Activated CD4-positive, alpha-beta T cell treated with anti-CD3 and anti-CD28 coated beads, Interleukin-2, amount 10 ng/mL, durations not matched to agents 24 days and 14 days (primary cell): ENCODE results near the gene NCAPG2. TPM values are rescaled to one million over a fixed set of nuclear protein-coding genes. Genes with fewer than 3 reads are reported as not detected.

Experiments
- DNase-seq: peaks from one replicate; pipeline ENCODE4 v3.0.0; 2022
- H3K27ac Mint-ChIP-seq: one replicate; pipeline ENCODE4 v1.8.0; 2022; ENCODE audit warnings: mild to moderate bottlenecking, mixed read lengths
- H3K27me3 Mint-ChIP-seq: one replicate; pipeline ENCODE4 v1.8.0; 2022; ENCODE audit warnings: mixed read lengths
- H3K36me3 Mint-ChIP-seq: one replicate; pipeline ENCODE4 v1.8.0; 2022; ENCODE audit warnings: low read depth, mild to moderate bottlenecking, mixed read lengths
- H3K4me1 Mint-ChIP-seq: one replicate; pipeline ENCODE4 v1.8.0; 2021; ENCODE audit warnings: mixed read lengths
- H3K4me3 Mint-ChIP-seq: one replicate; pipeline ENCODE4 v1.8.0; 2022; ENCODE audit warnings: mild to moderate bottlenecking, moderate library complexity, mixed read lengths
- H3K9me3 Mint-ChIP-seq: one replicate; pipeline ENCODE4 v1.8.0; 2021; ENCODE audit warnings: mixed read lengths
- intact Hi-C: fragments of 100-400 bp; cut with micrococcal nuclease; formaldehyde crosslinking; loops from one replicate; pipeline ENCODE4 v1.15.1; 2023
- total RNA-seq: library from RNA; stranded (reverse); gene quantifications from 2 replicates; pipeline ENCODE4 v1.2.3, GENCODE V29; 2022

Gene NCAPG2
- total RNA-seq, 1 donor from 2014 or later, result 96.3 TPM

DNA sequence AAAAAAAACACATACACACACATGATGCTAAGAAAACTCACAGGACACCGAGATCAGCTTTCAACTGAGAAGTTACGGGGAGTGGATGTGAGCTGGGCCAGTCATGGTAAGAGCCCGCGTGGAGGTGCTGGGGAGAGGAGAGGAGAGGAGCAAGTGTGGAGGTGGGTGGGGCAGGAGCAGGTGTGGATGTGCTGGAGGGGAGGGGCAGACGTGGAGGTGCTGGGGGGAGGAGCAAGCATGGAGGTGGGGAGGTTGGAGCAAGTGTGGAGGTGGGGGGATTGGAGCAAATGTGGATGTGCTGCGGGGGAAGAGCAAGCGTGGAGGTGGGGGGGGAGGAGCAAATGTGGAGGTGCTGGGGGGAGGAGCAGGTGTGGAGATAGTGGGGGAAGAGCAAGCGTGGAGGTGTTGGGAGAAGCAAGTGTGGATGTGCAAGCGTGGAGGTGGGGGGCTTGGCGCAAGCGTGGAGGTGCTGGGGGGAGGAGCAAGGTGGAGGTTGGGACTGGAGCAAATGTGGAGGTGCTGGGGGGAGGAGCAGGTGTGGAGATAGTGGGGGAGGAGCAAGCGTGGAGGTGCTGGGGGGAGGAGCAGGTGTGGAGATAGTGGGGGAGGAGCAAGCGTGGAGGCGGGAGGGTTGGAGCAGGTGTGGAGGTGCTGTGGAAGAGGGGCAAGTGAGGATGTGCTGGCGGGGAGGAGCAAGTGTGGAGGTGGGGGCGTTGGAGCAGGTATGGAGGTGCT lies 24.5 kb upstream of the NCAPG2 start:
- H3K27ac Mint-ChIP-seq, result no peak overlapping the region
- peaks cover 25% of the 10 kb centered on the region for H3K36me3 Mint-ChIP-seq
- H3K27me3 Mint-ChIP-seq, result no peaks in the 10 kb centered on the region
- H3K4me1 Mint-ChIP-seq, result peaks cover 6% of the 10 kb centered on the region
- intact Hi-C loops, result no loop called here
- H3K4me3 Mint-ChIP-seq, result no peak overlapping the region
- H3K9me3 Mint-ChIP-seq, result no peaks in the 10 kb centered on the region
- peak; percentile 47 for DNase-seq

DNA sequence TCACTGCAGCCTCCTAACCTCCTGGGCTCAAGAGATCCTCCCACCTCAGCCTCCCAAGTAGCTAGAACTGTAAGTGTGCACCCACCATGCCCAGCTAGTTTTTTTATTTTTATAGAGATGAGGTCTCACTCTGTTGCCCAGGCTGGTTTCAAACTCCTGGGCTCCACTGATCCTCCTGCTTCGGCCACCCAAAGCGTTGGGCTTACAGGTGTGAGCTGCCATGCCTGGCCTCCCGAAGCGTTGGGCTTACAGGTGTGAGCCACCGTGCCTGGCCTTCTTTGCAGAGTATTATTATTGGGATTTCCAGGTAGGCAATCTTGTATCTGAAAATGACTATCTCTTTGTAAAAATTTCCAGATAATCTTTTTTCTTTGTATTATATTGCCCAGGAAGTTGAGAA lies 23.1 kb upstream of the NCAPG2 start:
- Mint-ChIP-seq H3K36me3 (peaks cover 19% of the 10 kb centered on the region), H3K27ac (no peak overlapping the region), H3K4me3 (no peak overlapping the region), H3K9me3 (no peaks in the 10 kb centered on the region), H3K27me3 (no peaks in the 10 kb centered on the region), H3K4me1 (peaks cover 6% of the 10 kb centered on the region)
- intact Hi-C loops, result no loop called here
- peak; percentile 34 for DNase-seq

- DNase-seq, result peak; percentile 56
- Mint-ChIP-seq H3K27me3 (no peaks in the 10 kb centered on the region), H3K4me1 (peaks cover 6% of the 10 kb centered on the region), H3K4me3 (no peak overlapping the region), H3K9me3 (no peaks in the 10 kb centered on the region), H3K36me3 (peaks cover 17% of the 10 kb centered on the region), H3K27ac (no peak overlapping the region)
- intact Hi-C loops, result no loop called here
Measured at GRCh38 chr7:158726277-158726807, 21.7 kb upstream of the NCAPG2 start.

- no peaks in the 10 kb centered on the region for H3K9me3 Mint-ChIP-seq
- no peak overlapping the region for H3K4me3 Mint-ChIP-seq
- intact Hi-C loops, result no loop called here
- H3K27me3 Mint-ChIP-seq, result no peaks in the 10 kb centered on the region
- no peak for DNase-seq
- peaks cover 12% of the 10 kb centered on the region for H3K36me3 Mint-ChIP-seq
- H3K27ac Mint-ChIP-seq, result no peak overlapping the region
- H3K4me1 Mint-ChIP-seq, result peaks cover 3% of the 10 kb centered on the region
Measured at GRCh38 chr7:158725506-158725800, 20.8 kb upstream of the NCAPG2 start.

- Mint-ChIP-seq H3K36me3 (peaks cover 6% of the 10 kb centered on the region), H3K27me3 (no peaks in the 10 kb centered on the region), H3K9me3 (no peaks in the 10 kb centered on the region), H3K4me1 (no peaks in the 10 kb centered on the region), H3K4me3 (no peak overlapping the region), H3K27ac (no peak overlapping the region)
- DNase-seq, result peak; percentile 55
- intact Hi-C loops, result no loop called here
Measured at GRCh38 chr7:158724658-158725505, 20.3 kb upstream of the NCAPG2 start.

DNA sequence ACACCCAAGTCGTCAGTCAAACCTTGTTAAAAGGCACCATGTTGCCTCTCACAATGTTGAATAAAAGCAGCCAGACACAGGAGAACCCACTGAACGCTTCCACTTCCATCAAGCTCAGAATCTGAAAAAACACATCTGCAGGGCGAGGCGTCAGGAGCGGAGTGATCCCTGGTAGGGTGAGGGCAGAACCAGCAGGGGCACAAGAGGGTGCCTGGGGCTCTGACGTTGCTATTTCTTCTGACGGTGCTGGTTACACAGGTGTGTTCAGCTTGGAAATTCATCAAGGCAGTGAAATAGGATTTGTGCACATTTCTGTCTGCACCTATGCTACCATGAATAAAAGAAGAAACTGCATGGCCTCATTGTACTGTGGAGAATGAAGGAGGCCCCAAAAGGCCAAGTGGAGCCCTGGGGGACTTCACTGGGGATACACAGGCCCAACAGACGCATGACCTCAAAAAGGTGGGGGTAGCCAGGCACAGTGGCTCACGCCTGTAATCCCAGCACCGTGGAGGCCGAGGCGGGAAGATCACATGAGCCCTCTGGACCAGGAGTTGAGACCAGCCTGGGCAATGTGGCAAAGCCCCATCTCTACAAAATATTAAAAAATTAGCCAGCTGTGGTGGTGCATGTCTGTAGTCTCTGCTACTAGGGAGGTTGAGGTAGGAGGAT lies 19.2 kb upstream of the NCAPG2 start:
- DNase-seq, result peak; percentile 53
- Mint-ChIP-seq H3K4me3 (no peak overlapping the region), H3K27ac (no peak overlapping the region)

GRCh38 chr7:158723266-158723665 lies 18.7 kb upstream of the NCAPG2 start:
- H3K27ac Mint-ChIP-seq, result no peak overlapping the region
- H3K4me3 Mint-ChIP-seq, result no peak overlapping the region
- no peaks in the 10 kb centered on the region for H3K36me3 Mint-ChIP-seq
- no peaks in the 10 kb centered on the region for H3K4me1 Mint-ChIP-seq
- no peaks in the 10 kb centered on the region for H3K9me3 Mint-ChIP-seq
- DNase-seq, result peak; percentile 55
- peaks cover 8% of the 10 kb centered on the region for H3K27me3 Mint-ChIP-seq
- intact Hi-C loops, result no loop called here

More for the DNA sequence above, 19.2 kb upstream of the NCAPG2 start:
- peaks cover 2% of the 10 kb centered on the region for H3K36me3 Mint-ChIP-seq
- intact Hi-C loops, result no loop called here
- no peaks in the 10 kb centered on the region for H3K9me3 Mint-ChIP-seq
- H3K4me1 Mint-ChIP-seq, result no peaks in the 10 kb centered on the region
- peaks cover 3% of the 10 kb centered on the region for H3K27me3 Mint-ChIP-seq

GRCh38 chr7:158722574-158723237 lies 18.1 kb upstream of the NCAPG2 start:
- intact Hi-C loops, result no loop called here
- H3K9me3 Mint-ChIP-seq, result no peaks in the 10 kb centered on the region
- no peak overlapping the region for H3K4me3 Mint-ChIP-seq
- no peak overlapping the region for H3K27ac Mint-ChIP-seq
- peak; percentile 54 for DNase-seq
- no peaks in the 10 kb centered on the region for H3K36me3 Mint-ChIP-seq
- no peaks in the 10 kb centered on the region for H3K4me1 Mint-ChIP-seq
- peaks cover 12% of the 10 kb centered on the region for H3K27me3 Mint-ChIP-seq

DNA sequence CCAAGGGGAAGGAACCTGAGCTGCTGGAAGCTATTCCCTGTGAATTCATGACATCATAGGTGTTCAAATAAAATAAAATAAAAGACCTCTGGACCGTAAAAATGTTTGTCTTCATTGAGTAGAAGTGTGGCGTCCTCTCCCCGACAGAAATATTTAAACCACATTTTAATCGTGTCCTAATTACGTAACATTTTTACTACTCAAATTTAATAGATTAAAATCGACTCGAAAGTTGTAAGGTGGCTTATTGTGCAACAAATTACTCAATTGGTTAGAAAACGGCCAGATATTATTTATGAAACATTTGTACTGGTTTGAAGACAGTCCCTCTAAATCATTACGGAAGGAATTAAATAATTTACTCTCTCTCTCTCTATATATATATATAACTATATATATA lies 15.5 kb upstream of the NCAPG2 start:
- H3K27me3 Mint-ChIP-seq, result peaks cover 28% of the 10 kb centered on the region
- H3K4me3 Mint-ChIP-seq, result no peak overlapping the region
- H3K36me3 Mint-ChIP-seq, result no peaks in the 10 kb centered on the region
- H3K9me3 Mint-ChIP-seq, result no peaks in the 10 kb centered on the region
- no peak overlapping the region for H3K27ac Mint-ChIP-seq
- peaks cover 3% of the 10 kb centered on the region for H3K4me1 Mint-ChIP-seq
- intact Hi-C loops, result no loop called here
- DNase-seq, result no peak

DNA sequence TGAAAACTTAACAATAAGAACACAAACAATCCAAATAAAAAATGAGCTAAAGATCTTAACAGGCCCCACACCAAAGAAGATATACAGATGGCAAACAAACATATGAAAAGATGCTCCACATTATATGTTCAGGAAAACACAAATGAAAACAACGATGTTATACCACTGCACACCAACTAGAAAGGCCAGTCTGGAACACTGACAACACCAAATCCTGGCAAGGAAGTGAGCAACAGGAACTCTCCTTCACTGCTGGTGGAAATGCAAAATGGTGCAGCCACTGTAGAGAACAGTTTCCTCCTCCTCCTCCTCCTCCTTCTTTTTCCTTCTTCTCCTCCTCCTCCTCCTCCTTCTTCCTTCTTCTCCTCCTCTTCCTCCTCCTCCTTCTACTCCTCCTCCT lies 12.2 kb upstream of the NCAPG2 start:
- H3K4me3 Mint-ChIP-seq, result no peak overlapping the region
- H3K9me3 Mint-ChIP-seq, result no peaks in the 10 kb centered on the region
- peak; percentile 49 for DNase-seq
- intact Hi-C loops, result no loop called here
- H3K27ac Mint-ChIP-seq, result no peak overlapping the region
- H3K27me3 Mint-ChIP-seq, result peaks cover 28% of the 10 kb centered on the region
- peaks cover 7% of the 10 kb centered on the region for H3K4me1 Mint-ChIP-seq
- H3K36me3 Mint-ChIP-seq, result peaks cover 4% of the 10 kb centered on the region

DNA sequence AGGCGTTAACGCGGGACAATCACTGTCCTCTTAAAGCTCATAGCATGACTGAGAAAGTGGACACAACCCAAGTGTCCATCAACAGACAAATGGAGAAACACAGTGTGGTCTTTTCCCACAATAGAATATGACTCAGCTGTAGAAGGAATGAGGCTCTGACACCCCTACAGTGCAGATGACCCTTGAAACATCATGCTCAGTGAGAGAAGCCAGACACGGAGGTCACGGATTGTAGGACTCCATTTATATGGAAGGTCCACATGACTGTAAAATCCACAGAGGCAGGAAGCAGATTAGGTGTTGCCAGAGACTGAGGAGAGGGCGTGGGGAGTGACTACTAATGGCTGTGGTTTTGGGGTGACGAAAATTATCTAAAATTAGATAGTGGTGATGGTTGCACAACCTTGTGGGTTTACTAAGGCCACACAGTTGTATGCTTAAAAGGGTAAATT lies 6.1 kb upstream of the NCAPG2 start:
- H3K36me3 Mint-ChIP-seq, result peaks cover 9% of the 10 kb centered on the region
- peak; percentile 62 for DNase-seq

GRCh38 chr7:158707610-158708009 lies 3.0 kb upstream of the NCAPG2 start:
- Mint-ChIP-seq H3K27ac (no peak overlapping the region), H3K27me3 (no peaks in the 10 kb centered on the region), H3K4me3 (no peak overlapping the region), H3K36me3 (peaks cover 13% of the 10 kb centered on the region), H3K4me1 (peaks cover 31% of the 10 kb centered on the region), H3K9me3 (peaks cover 11% of the 10 kb centered on the region)
- intact Hi-C loops, result loop anchor here (10.0 kb wide), 2 partner anchors 67 to 1573 kb away; partner anchors contain the start of gene UBE3C
- no peak for DNase-seq

More for the DNA sequence above, 6.1 kb upstream of the NCAPG2 start:
- Mint-ChIP-seq H3K4me3 (peak overlapping the region; percentile 55), H3K9me3 (peaks cover 11% of the 10 kb centered on the region), H3K4me1 (peaks cover 17% of the 10 kb centered on the region), H3K27me3 (no peaks in the 10 kb centered on the region), H3K27ac (peak overlapping the region; percentile 56)
- intact Hi-C loops, result no loop called here
